ENCODE measurements around the gene PCDHGC5.

Gene PCDHGC5

GRCh38 chr5:141496038-141496437, 7.2 kb downstream of the PCDHGC5 start:
- Mint-ChIP-seq H3K4me1 (peaks cover 7 to 11% of the 10 kb centered on the region in 2 donors), H3K4me3 (no peak overlapping the region), H3K9me3 (no peaks in the 10 kb centered on the region), H3K27ac (no peak overlapping the region), H3K27me3 (peaks cover 31 to 68% of the 10 kb centered on the region in 2 donors), H3K36me3 (peaks cover 0 to 7% of the 10 kb centered on the region in 2 donors)
- no peak for DNase-seq
- no peak for ATAC-seq (replicated peaks)

DNA sequence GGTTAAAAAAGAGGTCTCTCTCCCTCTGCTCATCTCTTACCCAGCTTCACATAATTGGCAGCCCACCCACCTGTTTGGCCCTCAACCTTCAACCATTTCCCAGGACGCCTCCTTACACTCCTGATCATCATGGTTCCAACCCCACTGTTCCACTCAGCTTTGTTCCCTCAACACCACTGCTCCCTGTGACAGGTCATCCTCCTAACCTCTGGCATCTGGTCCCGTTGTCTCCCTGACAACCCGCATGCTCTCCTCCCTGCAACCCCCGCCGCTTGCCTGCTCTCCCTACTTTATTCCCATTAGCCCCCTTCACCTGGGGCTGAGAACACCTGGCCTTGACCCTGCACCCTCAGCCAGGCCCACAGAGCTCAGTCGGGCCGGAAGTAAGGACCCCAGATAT, 12.9 kb downstream of the PCDHGC5 start:
- ATAC-seq (replicated peaks) (no peak), DNase-seq (no peak)
- peaks cover 16 to 31% of the 10 kb centered on the region in 2 donors for H3K27me3 Mint-ChIP-seq
- H3K27ac Mint-ChIP-seq, result no peak overlapping the region
- peaks cover 3 to 4% of the 10 kb centered on the region in 2 donors for H3K36me3 Mint-ChIP-seq
- H3K9me3 Mint-ChIP-seq, result no peaks in the 10 kb centered on the region
- H3K4me1 Mint-ChIP-seq, result peaks cover 4 to 6% of the 10 kb centered on the region in 2 donors
- no peak overlapping the region for H3K4me3 Mint-ChIP-seq

GRCh38 chr5:141503681-141504080, 14.8 kb downstream of the PCDHGC5 start:
- DNase-seq (no peak), ATAC-seq (replicated peaks) (peak in 1 of 2 donors; percentile 6)
- Mint-ChIP-seq H3K36me3 (peaks cover 0 to 3% of the 10 kb centered on the region in 2 donors), H3K27ac (no peak overlapping the region), H3K4me3 (no peak overlapping the region), H3K27me3 (peaks cover 5 to 15% of the 10 kb centered on the region in 2 donors), H3K4me1 (peaks cover 19 to 24% of the 10 kb centered on the region in 2 donors), H3K9me3 (no peaks in the 10 kb centered on the region)

DNA sequence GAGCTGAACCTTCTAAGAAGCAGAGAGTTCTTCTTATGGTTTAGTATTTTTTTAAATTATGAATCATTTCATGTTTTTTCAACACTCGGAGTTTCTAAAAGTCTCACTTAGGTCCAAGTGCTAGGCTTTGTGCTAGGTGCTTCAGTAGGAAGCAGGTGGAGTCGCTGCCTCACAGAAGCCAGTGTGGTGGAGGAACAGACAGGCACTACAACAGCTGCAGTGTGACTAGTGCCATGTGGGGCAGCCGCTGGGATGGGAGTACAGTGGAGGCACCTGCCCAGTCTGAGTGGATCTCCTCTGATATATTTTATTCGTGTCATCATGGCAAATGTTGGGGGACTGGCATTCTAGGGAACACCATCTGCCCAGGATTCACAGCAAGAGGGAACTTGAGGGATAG, 15.3 kb downstream of the PCDHGC5 start:
- Mint-ChIP-seq H3K9me3 (no peaks in the 10 kb centered on the region), H3K36me3 (peaks cover 0 to 3% of the 10 kb centered on the region in 2 donors), H3K4me1 (peaks cover 21 to 29% of the 10 kb centered on the region in 2 donors), H3K27me3 (peaks cover 4 to 9% of the 10 kb centered on the region in 2 donors), H3K4me3 (no peak overlapping the region), H3K27ac (no peak overlapping the region)
- no peak for DNase-seq
- no peak for ATAC-seq (replicated peaks)

DNA sequence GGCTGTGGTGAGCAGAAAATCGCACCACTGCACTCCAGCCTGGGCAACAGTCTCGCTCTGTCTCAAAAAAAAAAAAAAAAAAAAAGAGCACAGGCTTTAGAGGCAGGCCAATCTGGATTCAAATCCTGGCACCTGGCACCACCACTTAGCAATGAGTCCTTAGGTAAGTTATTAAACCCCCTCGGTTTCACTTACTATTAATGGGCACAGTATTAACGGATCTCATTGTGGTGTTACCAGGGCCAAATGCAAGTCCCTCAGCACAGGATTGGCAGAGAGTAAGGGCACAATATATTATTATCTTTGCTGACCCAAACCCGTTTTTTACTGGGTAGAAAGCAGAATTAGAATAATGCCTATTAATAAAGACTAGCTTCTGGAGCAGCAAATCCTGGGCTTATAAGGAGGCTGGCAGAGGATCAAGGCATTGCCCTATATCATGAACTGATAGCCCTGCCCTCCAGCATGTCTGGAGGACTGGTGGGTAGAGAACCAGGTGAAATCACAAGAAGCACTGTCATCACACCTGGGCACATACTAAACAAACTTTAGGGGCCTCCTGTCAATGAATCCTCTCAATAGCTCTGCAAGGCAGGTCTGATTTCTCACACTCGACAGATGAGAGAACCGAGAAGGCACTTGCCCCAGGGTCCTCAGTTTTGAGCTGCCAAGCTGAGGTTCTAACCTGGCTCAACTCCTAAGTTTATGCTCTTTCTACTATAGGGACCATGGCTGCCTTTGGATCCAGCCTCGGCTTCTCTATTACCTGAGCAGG, 17.7 kb downstream of the PCDHGC5 start:
- H3K4me3 Mint-ChIP-seq, result no peak overlapping the region
- no peak for DNase-seq
- H3K4me1 Mint-ChIP-seq, result peaks cover 35 to 47% of the 10 kb centered on the region in 2 donors
- peaks cover 4 to 8% of the 10 kb centered on the region in 2 donors for H3K27me3 Mint-ChIP-seq
- peaks cover 3 to 4% of the 10 kb centered on the region in 2 donors for H3K36me3 Mint-ChIP-seq
- peaks cover 0 to under 1% of the 10 kb centered on the region in 2 donors for H3K9me3 Mint-ChIP-seq
- peak overlapping the region; percentile 62 for H3K27ac Mint-ChIP-seq
- no peak for ATAC-seq (replicated peaks)

- H3K27me3 Mint-ChIP-seq, result peaks cover 0 to 8% of the 10 kb centered on the region in 2 donors
- H3K4me1 Mint-ChIP-seq, result peaks cover 43 to 55% of the 10 kb centered on the region in 2 donors
- H3K27ac Mint-ChIP-seq, result peak overlapping the region; percentile 62
- H3K36me3 Mint-ChIP-seq, result peaks cover 5 to 7% of the 10 kb centered on the region in 2 donors
- peak; percentile 26 to 40 for ATAC-seq (replicated peaks)
- H3K4me3 Mint-ChIP-seq, result peak overlapping the region in 1 of 2 donors; percentile 25
- H3K9me3 Mint-ChIP-seq, result peaks cover 0 to 3% of the 10 kb centered on the region in 2 donors
- DNase-seq, result no peak
Observed at GRCh38 chr5:141507387-141508091, 18.7 kb downstream of the PCDHGC5 start.

DNA sequence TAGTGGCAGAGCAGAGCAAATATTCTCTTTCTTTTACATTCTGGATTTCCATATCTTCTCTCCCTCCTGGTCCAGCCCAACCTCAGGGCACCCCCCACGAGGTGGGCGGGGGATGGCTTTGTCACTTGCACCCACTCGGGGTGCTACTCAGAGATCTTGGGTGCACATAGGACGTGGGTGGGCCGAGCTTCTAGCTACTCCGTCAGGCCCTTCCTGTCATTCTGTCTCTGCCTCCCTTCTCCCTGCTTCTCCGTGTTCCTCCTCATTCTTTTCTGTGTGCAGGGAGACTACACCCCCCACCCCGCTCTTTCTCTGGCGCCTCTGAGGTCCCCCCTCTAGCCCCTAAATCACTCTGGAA, 19.5 kb downstream of the PCDHGC5 start:
- peak overlapping the region in 1 of 2 donors; percentile 0 for H3K4me3 Mint-ChIP-seq
- peaks cover 9 to 13% of the 10 kb centered on the region in 2 donors for H3K36me3 Mint-ChIP-seq
- H3K27ac Mint-ChIP-seq, result peak overlapping the region; percentile 28
- peaks cover 0 to 8% of the 10 kb centered on the region in 2 donors for H3K27me3 Mint-ChIP-seq
- DNase-seq, result no peak
- ATAC-seq (replicated peaks), result no peak
- H3K4me1 Mint-ChIP-seq, result peaks cover 49 to 64% of the 10 kb centered on the region in 2 donors
- peaks cover 0 to 3% of the 10 kb centered on the region in 2 donors for H3K9me3 Mint-ChIP-seq

- H3K4me1 Mint-ChIP-seq, result peaks cover 51 to 65% of the 10 kb centered on the region in 2 donors
- H3K4me3 Mint-ChIP-seq, result peak overlapping the region; percentile 32 to 70
- ATAC-seq (replicated peaks), result peak in 1 of 2 donors; percentile 16
- no peak for DNase-seq
- H3K36me3 Mint-ChIP-seq, result peaks cover 14 to 18% of the 10 kb centered on the region in 2 donors
- peaks cover 0 to 3% of the 10 kb centered on the region in 2 donors for H3K9me3 Mint-ChIP-seq
- H3K27ac Mint-ChIP-seq, result peak overlapping the region; percentile 84
- H3K27me3 Mint-ChIP-seq, result peaks cover 0 to 8% of the 10 kb centered on the region in 2 donors
Observed at GRCh38 chr5:141508798-141509611, 20.1 kb downstream of the PCDHGC5 start.

GRCh38 chr5:141510160-141510559, 21.3 kb downstream of the PCDHGC5 start:
- Mint-ChIP-seq H3K27ac (peak overlapping the region; percentile 11), H3K4me3 (no peak overlapping the region), H3K9me3 (peaks cover 0 to 3% of the 10 kb centered on the region in 2 donors), H3K27me3 (peaks cover 0 to 4% of the 10 kb centered on the region in 2 donors), H3K4me1 (peaks cover 58 to 73% of the 10 kb centered on the region in 2 donors), H3K36me3 (peaks cover 19 to 28% of the 10 kb centered on the region in 2 donors)
- no peak for ATAC-seq (replicated peaks)
- no peak for DNase-seq

DNA sequence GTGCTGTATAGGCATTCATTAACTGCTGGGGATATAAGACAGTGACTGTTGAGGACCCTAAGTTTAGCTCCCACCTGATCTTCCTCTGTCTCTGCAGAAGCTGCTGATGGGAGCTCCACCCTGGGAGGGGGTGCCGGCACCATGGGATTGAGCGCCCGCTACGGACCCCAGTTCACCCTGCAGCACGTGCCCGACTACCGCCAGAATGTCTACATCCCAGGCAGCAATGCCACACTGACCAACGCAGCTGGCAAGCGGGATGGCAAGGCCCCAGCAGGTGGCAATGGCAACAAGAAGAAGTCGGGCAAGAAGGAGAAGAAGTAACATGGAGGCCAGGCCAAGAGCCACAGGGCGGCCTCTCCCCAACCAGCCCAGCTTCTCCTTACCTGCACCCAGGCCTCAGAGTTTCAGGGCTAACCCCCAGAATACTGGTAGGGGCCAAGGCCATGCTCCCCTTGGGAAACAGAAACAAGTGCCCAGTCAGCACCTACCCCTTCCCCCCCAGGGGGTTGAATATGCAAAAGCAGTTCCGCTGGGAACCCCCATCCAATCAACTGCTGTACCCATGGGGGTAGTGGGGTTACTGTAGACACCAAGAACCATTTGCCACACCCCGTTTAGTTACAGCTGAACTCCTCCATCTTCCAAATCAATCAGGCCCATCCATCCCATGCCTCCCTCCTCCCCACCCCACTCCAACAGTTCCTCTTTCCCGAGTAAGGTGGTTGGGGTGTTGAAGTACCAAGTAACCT, 22.1 kb downstream of the PCDHGC5 start:
- H3K27ac Mint-ChIP-seq, result peak overlapping the region; percentile 59
- H3K36me3 Mint-ChIP-seq, result peaks cover 22 to 35% of the 10 kb centered on the region in 2 donors
- ATAC-seq (replicated peaks) (peak in 1 of 2 donors; percentile 17), DNase-seq (no peak)
- peaks cover 63 to 78% of the 10 kb centered on the region in 2 donors for H3K4me1 Mint-ChIP-seq
- H3K4me3 Mint-ChIP-seq, result no peak overlapping the region
- no peaks in the 10 kb centered on the region for H3K27me3 Mint-ChIP-seq
- H3K9me3 Mint-ChIP-seq, result peaks cover 0 to 3% of the 10 kb centered on the region in 2 donors

DNA sequence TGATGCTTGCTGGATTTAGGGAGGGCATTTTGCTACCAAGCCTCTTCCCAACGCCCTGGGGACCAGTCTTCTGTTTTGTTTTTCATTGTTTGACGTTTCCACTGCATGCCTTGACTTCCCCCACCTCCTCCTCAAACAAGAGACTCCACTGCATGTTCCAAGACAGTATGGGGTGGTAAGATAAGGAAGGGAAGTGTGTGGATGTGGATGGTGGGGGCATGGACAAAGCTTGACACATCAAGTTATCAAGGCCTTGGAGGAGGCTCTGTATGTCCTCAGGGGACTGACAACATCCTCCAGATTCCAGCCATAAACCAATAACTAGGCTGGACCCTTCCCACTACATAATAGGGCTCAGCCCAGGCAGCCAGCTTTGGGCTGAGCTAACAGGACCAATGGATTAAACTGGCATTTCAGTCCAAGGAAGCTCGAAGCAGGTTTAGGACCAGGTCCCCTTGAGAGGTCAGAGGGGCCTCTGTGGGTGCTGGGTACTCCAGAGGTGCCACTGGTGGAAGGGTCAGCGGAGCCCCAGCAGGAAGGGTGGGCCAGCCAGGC, 23.0 kb downstream of the PCDHGC5 start:
- H3K27me3 Mint-ChIP-seq, result no peaks in the 10 kb centered on the region
- peaks cover 0 to 3% of the 10 kb centered on the region in 2 donors for H3K9me3 Mint-ChIP-seq
- peaks cover 29 to 43% of the 10 kb centered on the region in 2 donors for H3K36me3 Mint-ChIP-seq
- DNase-seq (no peak), ATAC-seq (replicated peaks) (no peak)
- H3K27ac Mint-ChIP-seq, result peak overlapping the region; percentile 59
- H3K4me1 Mint-ChIP-seq, result peaks cover 65 to 83% of the 10 kb centered on the region in 2 donors
- H3K4me3 Mint-ChIP-seq, result peak overlapping the region in 1 of 2 donors; percentile 53

GRCh38 chr5:141512390-141512910, 23.6 kb downstream of the PCDHGC5 start:
- DNase-seq, result no peak
- H3K4me3 Mint-ChIP-seq, result peak overlapping the region; percentile 76 to 77
- peaks cover 0 to 3% of the 10 kb centered on the region in 2 donors for H3K9me3 Mint-ChIP-seq
- peaks cover 59 to 78% of the 10 kb centered on the region in 2 donors for H3K4me1 Mint-ChIP-seq
- H3K27me3 Mint-ChIP-seq, result no peaks in the 10 kb centered on the region
- peak overlapping the region; percentile 47 for H3K27ac Mint-ChIP-seq
- ATAC-seq (replicated peaks), result peak; percentile 12 to 56
- peaks cover 32 to 48% of the 10 kb centered on the region in 2 donors for H3K36me3 Mint-ChIP-seq

All from stimulated activated naive B cell treated with anti-CD40 and anti-IgM and Interleukin-4, amounts not matched to agents 10 μg/mL and 1 μg/mL and 100 μg/mL, for 72 hours (primary cell).